Astrocyte of the spinal cord (primary cell): ENCODE results near the gene GTPBP6.

Experiments used
- DNase-seq: peaks from one replicate; pipeline ENCODE4 v3.0.0; 2011; ENCODE audit warnings: low read depth, low spot score
- H3K4me3 ChIP-seq: 2 replicates; pipeline ENCODE4 v1.5.1; 2011; ENCODE audit warnings: low read depth, mild to moderate bottlenecking, low read length, moderate library complexity
- in situ Hi-C: cut with HindIII; loops from 2 replicates; pipeline ENCODE4 v1.10.0; 2017; ENCODE audit warnings: low sequenced_read_pairs
- TF ChIP-seq, protein P1 (sequence below): IDR thresholded peaks from 2 replicates; pipeline ENCODE4 v1.5.1; 2012; ENCODE audit warnings: low read depth, mild to moderate bottlenecking, low read length, inconsistent platforms

GTPBP6 gene

GRCh38 chrX:314781-315595 lies 3.6 kb downstream of the GTPBP6 start:
- DNase-seq: no peak
- in situ Hi-C loops: no loop called here
- TF ChIP-seq, protein P1, sequence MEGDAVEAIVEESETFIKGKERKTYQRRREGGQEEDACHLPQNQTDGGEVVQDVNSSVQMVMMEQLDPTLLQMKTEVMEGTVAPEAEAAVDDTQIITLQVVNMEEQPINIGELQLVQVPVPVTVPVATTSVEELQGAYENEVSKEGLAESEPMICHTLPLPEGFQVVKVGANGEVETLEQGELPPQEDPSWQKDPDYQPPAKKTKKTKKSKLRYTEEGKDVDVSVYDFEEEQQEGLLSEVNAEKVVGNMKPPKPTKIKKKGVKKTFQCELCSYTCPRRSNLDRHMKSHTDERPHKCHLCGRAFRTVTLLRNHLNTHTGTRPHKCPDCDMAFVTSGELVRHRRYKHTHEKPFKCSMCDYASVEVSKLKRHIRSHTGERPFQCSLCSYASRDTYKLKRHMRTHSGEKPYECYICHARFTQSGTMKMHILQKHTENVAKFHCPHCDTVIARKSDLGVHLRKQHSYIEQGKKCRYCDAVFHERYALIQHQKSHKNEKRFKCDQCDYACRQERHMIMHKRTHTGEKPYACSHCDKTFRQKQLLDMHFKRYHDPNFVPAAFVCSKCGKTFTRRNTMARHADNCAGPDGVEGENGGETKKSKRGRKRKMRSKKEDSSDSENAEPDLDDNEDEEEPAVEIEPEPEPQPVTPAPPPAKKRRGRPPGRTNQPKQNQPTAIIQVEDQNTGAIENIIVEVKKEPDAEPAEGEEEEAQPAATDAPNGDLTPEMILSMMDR: no peak
- no peak overlapping the region for H3K4me3 ChIP-seq

DNA sequence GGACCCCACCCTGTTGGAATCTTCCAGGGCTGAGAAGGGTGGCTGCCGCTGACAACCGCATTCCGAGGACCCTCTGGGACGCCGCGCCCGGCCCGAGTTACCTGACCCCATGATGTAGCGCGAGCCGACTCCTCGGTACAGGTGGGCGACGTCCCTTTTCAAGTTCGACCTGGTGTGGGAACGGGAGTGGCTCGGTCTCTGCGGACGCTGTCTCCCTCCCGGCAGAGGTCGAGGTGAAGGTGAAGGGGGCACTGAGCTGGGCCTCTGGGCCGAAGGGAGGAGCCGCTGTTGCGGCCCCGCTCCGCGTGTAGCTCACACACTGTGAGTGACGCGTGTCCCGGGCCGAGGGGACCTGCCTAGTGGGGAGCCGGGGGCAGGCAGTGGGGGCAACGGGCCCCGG lies 4.5 kb downstream of the GTPBP6 start:
- DNase-seq: no peak
- TF ChIP-seq, protein P1: no peak
- H3K4me3 ChIP-seq: no peak overlapping the region
- in situ Hi-C loops: no loop called here

GRCh38 chrX:313546-313945 lies 5.0 kb downstream of the GTPBP6 start:
- no peak for DNase-seq
- in situ Hi-C loops: no loop called here
- TF ChIP-seq, protein P1: no peak
- H3K4me3 ChIP-seq: no peak overlapping the region

GRCh38 chrX:312621-313331 lies 5.8 kb downstream of the GTPBP6 start:
- in situ Hi-C loops: no loop called here
- DNase-seq: no peak
- TF ChIP-seq, protein P1: no peak
- H3K4me3 ChIP-seq: no peak overlapping the region

- TF ChIP-seq, protein P1: no peak
- no peak overlapping the region for H3K4me3 ChIP-seq
- in situ Hi-C loops: no loop called here
- DNase-seq: no peak
Observed at GRCh38 chrX:311156-312129, 7.2 kb downstream of the GTPBP6 start.

DNA sequence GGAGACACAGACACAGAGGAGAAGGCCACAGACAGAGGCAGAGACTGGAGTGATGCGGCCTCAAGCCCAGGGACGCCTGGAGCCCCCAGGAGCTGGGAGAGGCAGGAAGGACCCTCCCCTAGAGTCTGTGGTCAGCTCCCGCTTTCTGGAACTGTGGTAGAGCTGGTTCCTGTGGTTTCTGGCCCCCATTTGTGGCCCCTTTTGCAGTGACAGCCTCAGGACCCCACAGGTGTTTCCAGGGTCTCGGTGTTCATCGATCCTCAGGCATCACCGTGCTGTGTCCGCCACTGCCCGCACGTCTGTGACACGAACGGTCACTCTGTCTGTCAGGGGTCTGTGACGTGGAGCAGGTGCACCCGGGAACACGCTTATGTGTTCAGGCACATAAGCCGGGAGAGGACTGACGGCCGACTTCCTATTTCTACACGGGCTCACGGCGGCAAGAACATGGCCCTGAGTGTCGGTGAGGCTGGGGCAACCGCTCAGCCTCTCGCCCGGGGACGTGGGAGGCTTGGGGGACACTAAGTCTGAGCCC lies 7.9 kb downstream of the GTPBP6 start:
- no peak for DNase-seq
- in situ Hi-C loops: no loop called here
- TF ChIP-seq, protein P1: no peak
- no peak overlapping the region for H3K4me3 ChIP-seq
